ENCODE measurements around the gene RSRC1. TPM values are rescaled to one million over a fixed set of nuclear protein-coding genes. Genes with fewer than 3 reads are reported as not detected.
A peak's percentile ranks its signal among the peaks of the same experiment; 100 is the strongest.

Gene RSRC1
- total and polyA plus RNA-seq, 2 donors (not counting 1 experiment from before 2014, with no cell fraction given) = 12.6 to 43.1 TPM

DNA sequence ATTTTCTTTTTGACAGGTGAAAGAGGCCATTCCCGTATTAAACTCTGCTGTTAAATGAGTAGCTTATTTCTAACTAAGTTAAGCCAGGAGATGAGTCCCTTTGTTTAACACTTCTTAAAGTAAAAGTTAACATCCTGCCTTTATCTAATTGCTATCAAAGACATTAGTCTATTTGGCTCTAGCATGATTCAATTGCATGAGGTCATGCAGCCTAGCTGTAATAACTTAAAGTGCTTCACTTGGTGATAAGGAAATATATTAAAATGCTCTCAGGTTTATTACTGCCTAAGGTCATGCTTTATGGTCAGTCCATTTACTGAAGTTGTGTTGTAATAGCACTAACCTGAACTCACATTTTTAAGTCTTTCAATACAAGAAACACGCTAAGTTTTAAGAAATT lies 378.8 kb downstream of the RSRC1 start:
- Histone ChIP-seq H3K4me2 (ENCODE audit: extremely low read depth, insufficient read depth, low read length) (no peak overlapping the region), H3K27me3 (ENCODE audit: control insufficient read depth, insufficient read depth, low read length) (no peaks in the 10 kb centered on the region), H3K79me2 (ENCODE audit: control insufficient read depth, insufficient read depth, low read length) (no peaks in the 10 kb centered on the region), H3K4me3 (replicated peaks in 1 of 4; ENCODE audit: control extremely low read depth in 1 of 4, insufficient read depth in 1 of 4, low read depth in 3 of 4, low read length in 4 of 4) (no peak overlapping the region), H2AFZ (ENCODE audit: low read length) (no peak overlapping the region), H3K9me3 (ENCODE audit: control insufficient read depth, insufficient read depth, low read depth, low read length) (no peaks in the 10 kb centered on the region), H3K4me1 (ENCODE audit: control insufficient read depth, extremely low read depth, insufficient read depth, low read length) (no peaks in the 10 kb centered on the region), H3K9ac (ENCODE audit: insufficient read depth, low read length) (no peak overlapping the region), H3K27ac (ENCODE audit: insufficient read depth, low read length) (no peak overlapping the region), H4K20me1 (ENCODE audit: control insufficient read depth, extremely low read depth, insufficient read depth, low read length) (no peaks in the 10 kb centered on the region), H3K36me3 (ENCODE audit: control insufficient read depth, insufficient read depth, low read length) (no peaks in the 10 kb centered on the region)
- peak in 1 of 2 donors; percentile 23 for DNase-seq (ENCODE audit: low read depth in 2 of 2)
- TF ChIP-seq, protein P1, sequence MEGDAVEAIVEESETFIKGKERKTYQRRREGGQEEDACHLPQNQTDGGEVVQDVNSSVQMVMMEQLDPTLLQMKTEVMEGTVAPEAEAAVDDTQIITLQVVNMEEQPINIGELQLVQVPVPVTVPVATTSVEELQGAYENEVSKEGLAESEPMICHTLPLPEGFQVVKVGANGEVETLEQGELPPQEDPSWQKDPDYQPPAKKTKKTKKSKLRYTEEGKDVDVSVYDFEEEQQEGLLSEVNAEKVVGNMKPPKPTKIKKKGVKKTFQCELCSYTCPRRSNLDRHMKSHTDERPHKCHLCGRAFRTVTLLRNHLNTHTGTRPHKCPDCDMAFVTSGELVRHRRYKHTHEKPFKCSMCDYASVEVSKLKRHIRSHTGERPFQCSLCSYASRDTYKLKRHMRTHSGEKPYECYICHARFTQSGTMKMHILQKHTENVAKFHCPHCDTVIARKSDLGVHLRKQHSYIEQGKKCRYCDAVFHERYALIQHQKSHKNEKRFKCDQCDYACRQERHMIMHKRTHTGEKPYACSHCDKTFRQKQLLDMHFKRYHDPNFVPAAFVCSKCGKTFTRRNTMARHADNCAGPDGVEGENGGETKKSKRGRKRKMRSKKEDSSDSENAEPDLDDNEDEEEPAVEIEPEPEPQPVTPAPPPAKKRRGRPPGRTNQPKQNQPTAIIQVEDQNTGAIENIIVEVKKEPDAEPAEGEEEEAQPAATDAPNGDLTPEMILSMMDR (conservative IDR thresholded peaks at IDR 0.05 in 1 of 2, IDR thresholded peaks at IDR 0.05 in 1 of 2; ENCODE audit: low read depth in 1 of 2, low read length in 2 of 2) = no peak
- TF ChIP-seq EZH2 (IDR thresholded peaks at IDR 0.05; ENCODE audit: low read length, missing control alignments) = no peak

DNA sequence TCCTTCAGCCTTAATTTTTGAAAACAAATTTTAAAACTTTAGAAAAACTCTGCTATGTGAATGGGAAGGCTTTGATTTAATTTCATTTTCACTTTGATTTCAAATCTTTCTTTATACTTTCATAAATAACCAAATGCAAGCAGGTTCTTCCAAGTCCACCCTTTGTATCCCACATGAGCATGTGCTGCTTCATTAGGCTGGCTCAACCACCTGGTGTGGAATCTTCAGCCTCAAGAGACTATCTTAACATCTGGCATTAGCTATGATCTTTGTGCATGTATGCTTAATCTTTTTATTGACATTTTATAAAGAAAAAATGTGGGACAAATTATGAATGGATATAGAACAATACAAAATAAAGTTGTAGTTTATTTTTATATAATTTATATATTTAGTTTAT lies 379.3 kb downstream of the RSRC1 start:
- H3K36me3 ChIP-seq (ENCODE audit: control insufficient read depth, insufficient read depth, low read length) = no peaks in the 10 kb centered on the region
- no peak overlapping the region for H3K4me3 ChIP-seq (replicated peaks in 1 of 4; ENCODE audit: control extremely low read depth in 1 of 4, insufficient read depth in 1 of 4, low read depth in 3 of 4, low read length in 4 of 4)
- no peak for DNase-seq (ENCODE audit: low read depth in 2 of 2)
- no peaks in the 10 kb centered on the region for H3K4me1 ChIP-seq (ENCODE audit: control insufficient read depth, extremely low read depth, insufficient read depth, low read length)
- TF ChIP-seq, protein P1 (conservative IDR thresholded peaks at IDR 0.05 in 1 of 2, IDR thresholded peaks at IDR 0.05 in 1 of 2; ENCODE audit: low read depth in 1 of 2, low read length in 2 of 2) = no peak
- no peak for TF ChIP-seq EZH2 (IDR thresholded peaks at IDR 0.05; ENCODE audit: low read length, missing control alignments)
- H3K27me3 ChIP-seq (ENCODE audit: control insufficient read depth, insufficient read depth, low read length) = no peaks in the 10 kb centered on the region
- H3K9me3 ChIP-seq (ENCODE audit: control insufficient read depth, insufficient read depth, low read depth, low read length) = no peaks in the 10 kb centered on the region
- no peak overlapping the region for H3K27ac ChIP-seq (ENCODE audit: insufficient read depth, low read length)
- H3K9ac ChIP-seq (ENCODE audit: insufficient read depth, low read length) = no peak overlapping the region
- no peaks in the 10 kb centered on the region for H3K79me2 ChIP-seq (ENCODE audit: control insufficient read depth, insufficient read depth, low read length)
- no peaks in the 10 kb centered on the region for H4K20me1 ChIP-seq (ENCODE audit: control insufficient read depth, extremely low read depth, insufficient read depth, low read length)
- H2AFZ ChIP-seq (ENCODE audit: low read length) = no peak overlapping the region
- H3K4me2 ChIP-seq (ENCODE audit: extremely low read depth, insufficient read depth, low read length) = no peak overlapping the region

DNA sequence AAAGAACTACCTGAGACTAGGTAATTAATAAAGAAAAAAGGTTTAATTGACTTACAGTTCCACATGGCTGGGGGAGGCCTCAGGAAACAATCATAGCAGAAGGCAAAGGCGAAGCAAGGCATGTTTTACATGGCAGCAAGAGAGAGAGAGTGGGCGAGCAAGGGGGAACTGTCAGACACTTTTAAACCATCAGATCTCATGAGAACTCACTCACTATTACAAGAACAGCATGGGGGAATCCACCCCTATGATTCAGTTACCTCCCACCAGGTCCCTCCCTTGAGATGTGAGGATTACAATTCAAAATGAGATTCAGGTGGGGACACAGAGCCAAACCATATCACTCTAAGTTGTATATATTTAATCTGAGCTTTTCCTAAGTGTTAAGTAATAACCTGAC lies 382.1 kb downstream of the RSRC1 start:
- TF ChIP-seq, protein P1 (conservative IDR thresholded peaks at IDR 0.05 in 1 of 2, IDR thresholded peaks at IDR 0.05 in 1 of 2; ENCODE audit: low read depth in 1 of 2, low read length in 2 of 2) = no peak
- Histone ChIP-seq H3K27ac (ENCODE audit: insufficient read depth, low read length) (no peak overlapping the region), H3K9ac (ENCODE audit: insufficient read depth, low read length) (no peak overlapping the region), H3K9me3 (ENCODE audit: control insufficient read depth, insufficient read depth, low read depth, low read length) (no peaks in the 10 kb centered on the region), H3K4me2 (ENCODE audit: extremely low read depth, insufficient read depth, low read length) (no peak overlapping the region), H3K4me1 (ENCODE audit: control insufficient read depth, extremely low read depth, insufficient read depth, low read length) (no peaks in the 10 kb centered on the region), H4K20me1 (ENCODE audit: control insufficient read depth, extremely low read depth, insufficient read depth, low read length) (no peaks in the 10 kb centered on the region), H3K27me3 (ENCODE audit: control insufficient read depth, insufficient read depth, low read length) (no peaks in the 10 kb centered on the region), H2AFZ (ENCODE audit: low read length) (no peak overlapping the region), H3K79me2 (ENCODE audit: control insufficient read depth, insufficient read depth, low read length) (no peaks in the 10 kb centered on the region), H3K36me3 (ENCODE audit: control insufficient read depth, insufficient read depth, low read length) (no peaks in the 10 kb centered on the region), H3K4me3 (replicated peaks in 1 of 4; ENCODE audit: control extremely low read depth in 1 of 4, insufficient read depth in 1 of 4, low read depth in 3 of 4, low read length in 4 of 4) (no peak overlapping the region)
- DNase-seq (ENCODE audit: low read depth in 2 of 2) = no peak
